GM12864 (cell line): ENCODE results near the gene ATG3.
"Not testable (repeated sequence)": the region's sequence is repeated elsewhere in the genome, so short reads cannot be mapped to it uniquely, and the experiment has no call there.

Source experiments
- DNase-seq: peaks from one replicate; pipeline ENCODE4 v3.0.0-alpha.2; 2011; ENCODE audit warnings: low read depth
- H3K4me3 ChIP-seq: 2 replicates; pipeline ENCODE4 v1.5.1; 2011; ENCODE audit warnings: mild to moderate bottlenecking, low read depth, low read length, control low read depth
- TF ChIP-seq, protein P1 (sequence below): IDR thresholded peaks from 2 replicates; pipeline ENCODE4 v1.5.1; 2011; ENCODE audit warnings: low read depth, mild to moderate bottlenecking, moderate library complexity, low read length, control low read depth, inconsistent platforms; ENCODE audit errors: missing control alignments

ATG3 gene

DNA sequence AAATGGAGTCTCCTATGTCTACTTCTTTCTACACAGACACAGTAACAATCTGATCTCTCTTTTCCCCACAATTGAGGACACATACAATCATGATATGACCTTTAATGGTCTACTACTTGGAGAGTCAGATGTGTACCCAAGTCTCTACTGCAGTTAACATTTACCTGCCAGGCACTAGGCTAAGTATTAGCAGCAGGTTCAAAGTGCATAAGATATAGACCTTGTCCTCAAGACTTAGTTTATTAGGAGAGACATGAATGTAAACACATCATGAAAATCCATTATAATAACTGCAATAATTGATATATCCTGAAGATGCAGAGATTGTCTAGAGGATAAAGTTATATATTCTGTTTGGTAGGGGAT, 3.2 kb upstream of the ATG3 start:
- TF ChIP-seq, protein P1, sequence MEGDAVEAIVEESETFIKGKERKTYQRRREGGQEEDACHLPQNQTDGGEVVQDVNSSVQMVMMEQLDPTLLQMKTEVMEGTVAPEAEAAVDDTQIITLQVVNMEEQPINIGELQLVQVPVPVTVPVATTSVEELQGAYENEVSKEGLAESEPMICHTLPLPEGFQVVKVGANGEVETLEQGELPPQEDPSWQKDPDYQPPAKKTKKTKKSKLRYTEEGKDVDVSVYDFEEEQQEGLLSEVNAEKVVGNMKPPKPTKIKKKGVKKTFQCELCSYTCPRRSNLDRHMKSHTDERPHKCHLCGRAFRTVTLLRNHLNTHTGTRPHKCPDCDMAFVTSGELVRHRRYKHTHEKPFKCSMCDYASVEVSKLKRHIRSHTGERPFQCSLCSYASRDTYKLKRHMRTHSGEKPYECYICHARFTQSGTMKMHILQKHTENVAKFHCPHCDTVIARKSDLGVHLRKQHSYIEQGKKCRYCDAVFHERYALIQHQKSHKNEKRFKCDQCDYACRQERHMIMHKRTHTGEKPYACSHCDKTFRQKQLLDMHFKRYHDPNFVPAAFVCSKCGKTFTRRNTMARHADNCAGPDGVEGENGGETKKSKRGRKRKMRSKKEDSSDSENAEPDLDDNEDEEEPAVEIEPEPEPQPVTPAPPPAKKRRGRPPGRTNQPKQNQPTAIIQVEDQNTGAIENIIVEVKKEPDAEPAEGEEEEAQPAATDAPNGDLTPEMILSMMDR: no peak
- DNase-seq: no peak
- H3K4me3 ChIP-seq: no peak overlapping the region

GRCh38 chr3:112564247-112564939, 2.6 kb upstream of the ATG3 start:
- H3K4me3 ChIP-seq, DNase-seq: not testable (repeated sequence)

DNA sequence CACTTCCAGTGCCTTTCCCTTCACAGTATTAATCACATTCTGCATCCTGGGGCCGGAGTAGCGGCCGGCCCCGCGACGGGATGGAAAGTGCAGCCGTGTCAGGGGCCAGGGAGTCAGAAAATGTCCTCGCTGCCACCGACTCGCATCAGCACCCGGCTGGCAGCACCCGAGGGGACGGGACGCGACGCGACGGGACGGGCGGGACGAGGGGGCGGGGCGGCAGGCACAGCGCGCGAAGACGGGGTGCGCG, 353 bp downstream of the ATG3 start:
- H3K4me3 ChIP-seq: peak overlapping the region; percentile 100
- TF ChIP-seq, protein P1: no peak
- no peak for DNase-seq

- peak overlapping the region; percentile 100 for H3K4me3 ChIP-seq
- DNase-seq: peak; percentile 29
- TF ChIP-seq, protein P1: no peak
Measured at GRCh38 chr3:112560721-112561483, 860 bp downstream of the ATG3 start.

DNA sequence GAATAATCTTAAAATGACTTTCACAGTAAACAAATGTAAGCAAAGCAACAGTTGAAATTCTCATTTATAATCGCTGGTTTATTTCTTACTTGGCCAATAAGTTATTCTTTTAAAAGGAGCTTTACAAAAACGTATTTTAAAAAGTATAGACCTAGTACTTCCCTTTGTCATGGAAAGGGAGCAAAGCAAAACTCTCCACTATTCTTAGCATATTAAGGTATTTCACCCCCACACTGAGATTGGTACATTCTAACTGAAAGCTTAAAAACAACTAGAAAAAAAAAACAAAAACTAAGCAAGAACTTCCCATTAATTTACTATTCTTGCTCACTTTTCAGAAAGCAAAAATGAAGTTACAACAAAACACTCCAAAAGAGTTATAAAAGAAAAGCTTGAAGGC, 1.5 kb downstream of the ATG3 start:
- no peak for DNase-seq
- TF ChIP-seq, protein P1: no peak
- H3K4me3 ChIP-seq: peak overlapping the region; percentile 100

DNA sequence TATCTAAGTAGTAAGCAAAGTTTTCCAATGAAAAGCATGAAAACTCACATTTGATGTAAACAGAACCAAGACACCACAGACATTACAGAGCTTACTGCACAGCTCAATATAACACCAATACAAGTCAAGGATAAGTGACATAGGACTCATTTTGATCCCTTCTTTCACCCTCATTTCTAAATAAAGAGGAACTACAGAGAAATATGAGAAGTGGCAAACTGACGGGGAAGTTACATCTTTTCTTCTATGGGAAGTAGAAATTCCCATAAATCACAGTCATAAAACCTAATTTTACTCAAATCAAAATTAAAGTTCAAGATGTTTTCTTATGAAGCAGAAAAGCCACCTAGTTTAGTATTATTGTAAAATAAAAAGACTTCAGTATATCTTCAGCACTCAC, 3.8 kb downstream of the ATG3 start:
- DNase-seq: no peak
- H3K4me3 ChIP-seq: no peak overlapping the region
- TF ChIP-seq, protein P1: no peak

GRCh38 chr3:112555535-112556170, 6.1 kb downstream of the ATG3 start:
- no peak for DNase-seq
- TF ChIP-seq, protein P1: no peak
- H3K4me3 ChIP-seq: no peak overlapping the region
